ENCODE results near the gene SERPINE2.

DNA sequence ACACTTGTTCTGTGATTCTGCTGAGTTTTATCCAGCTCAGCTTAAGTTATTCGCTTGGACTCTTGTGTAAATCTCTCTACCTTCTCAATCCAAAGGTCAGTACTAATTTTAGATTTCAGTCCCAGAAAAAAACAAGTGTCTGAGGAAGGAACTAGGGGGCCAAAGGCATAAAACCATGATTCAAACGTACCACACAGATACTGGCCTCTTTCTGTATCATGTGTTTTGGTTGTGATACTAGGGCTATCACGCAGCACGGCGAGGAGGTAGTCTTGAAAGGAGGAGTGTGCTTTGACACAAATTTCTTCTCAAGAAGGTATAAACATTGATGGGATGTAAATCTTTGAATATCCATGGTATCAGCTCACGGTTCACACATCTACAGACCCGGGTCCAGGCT lies 8.3 kb downstream of the SERPINE2 start:
- TF ChIP-seq, protein P1, sequence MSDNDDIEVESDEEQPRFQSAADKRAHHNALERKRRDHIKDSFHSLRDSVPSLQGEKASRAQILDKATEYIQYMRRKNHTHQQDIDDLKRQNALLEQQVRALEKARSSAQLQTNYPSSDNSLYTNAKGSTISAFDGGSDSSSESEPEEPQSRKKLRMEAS (IDR thresholded peaks at IDR 0.05; ENCODE audit: insufficient read depth, insufficient read length), result no peak
- no peak for TF ChIP-seq POLR2A (IDR thresholded peaks at IDR 0.05; ENCODE audit: low read depth, low read length)
- TF ChIP-seq, protein P2, sequence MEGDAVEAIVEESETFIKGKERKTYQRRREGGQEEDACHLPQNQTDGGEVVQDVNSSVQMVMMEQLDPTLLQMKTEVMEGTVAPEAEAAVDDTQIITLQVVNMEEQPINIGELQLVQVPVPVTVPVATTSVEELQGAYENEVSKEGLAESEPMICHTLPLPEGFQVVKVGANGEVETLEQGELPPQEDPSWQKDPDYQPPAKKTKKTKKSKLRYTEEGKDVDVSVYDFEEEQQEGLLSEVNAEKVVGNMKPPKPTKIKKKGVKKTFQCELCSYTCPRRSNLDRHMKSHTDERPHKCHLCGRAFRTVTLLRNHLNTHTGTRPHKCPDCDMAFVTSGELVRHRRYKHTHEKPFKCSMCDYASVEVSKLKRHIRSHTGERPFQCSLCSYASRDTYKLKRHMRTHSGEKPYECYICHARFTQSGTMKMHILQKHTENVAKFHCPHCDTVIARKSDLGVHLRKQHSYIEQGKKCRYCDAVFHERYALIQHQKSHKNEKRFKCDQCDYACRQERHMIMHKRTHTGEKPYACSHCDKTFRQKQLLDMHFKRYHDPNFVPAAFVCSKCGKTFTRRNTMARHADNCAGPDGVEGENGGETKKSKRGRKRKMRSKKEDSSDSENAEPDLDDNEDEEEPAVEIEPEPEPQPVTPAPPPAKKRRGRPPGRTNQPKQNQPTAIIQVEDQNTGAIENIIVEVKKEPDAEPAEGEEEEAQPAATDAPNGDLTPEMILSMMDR (IDR thresholded peaks at IDR 0.05; ENCODE audit: extremely low read depth in 1 of 2, insufficient read depth in 1 of 2, low read depth in 1 of 2, low read length in 2 of 2), result no peak

Measured in endothelial cell of umbilical vein (primary cell).